H1 (cell line): ENCODE data around the gene OPCML. TPM values are rescaled to one million over a fixed set of nuclear protein-coding genes. Genes with fewer than 3 reads are reported as not detected.

Experiments used
- CTCF ChIA-PET: fragments of 300-600 bp; sonication (Branson Sonifier 250); formaldehyde crosslinking; loops from one replicate; lab custom pipeline; 2021; ENCODE audit not compliant: partially characterized antibody; lab: Charles Lee
- POLR2A ChIA-PET: fragments of 300-600 bp; sonication (Branson Sonifier 250); formaldehyde crosslinking; loops from one replicate; lab custom pipeline; 2021; ENCODE audit warnings: inconsistent platforms; ENCODE audit not compliant: partially characterized antibody; lab: Charles Lee
- DNase-seq, 2 experiments: peaks; one replicate each; pipeline versions ENCODE4 v3.0.0 to v3.0.0-alpha.2; 2010 to 2022; ENCODE audit warnings: low spot score in 2 of 2, low read depth in 1 of 2, mixed read lengths in 1 of 2
- FAIRE-seq: peaks from 2 replicates; lab custom pipeline; 2011; peaks lifted over from hg19 to GRCh38; lab: Jason Lieb, UNC
- H2AFZ ChIP-seq: 2 replicates; pipeline ENCODE4 v1.8.1; 2012; ENCODE audit warnings: low read length, inconsistent platforms
- H2AK5ac ChIP-seq: 2 replicates; pipeline ENCODE4 v1.6.1; 2013; ENCODE audit warnings: low read depth, low read length
- H2BK120ac ChIP-seq: replicated peaks from 2 replicates; pipeline ENCODE3; 2013; ENCODE audit warnings: low read depth, low read length, inconsistent platforms
- H2BK12ac ChIP-seq: 2 replicates; pipeline ENCODE4 v1.6.1; 2013; ENCODE audit warnings: low read depth, low read length
- H2BK15ac ChIP-seq: 2 replicates; pipeline ENCODE4 v1.6.1; 2013; ENCODE audit warnings: low read length
- H2BK20ac ChIP-seq: 2 replicates; pipeline ENCODE4 v1.6.1; 2013; ENCODE audit warnings: low read length
- H2BK5ac ChIP-seq: 2 replicates; pipeline ENCODE4 v1.6.1; 2013; ENCODE audit warnings: low read depth, low read length
- H3K14ac ChIP-seq: 2 replicates; pipeline ENCODE4 v1.6.1; 2013; ENCODE audit warnings: inconsistent platforms; ENCODE audit not compliant: insufficient read length
- H3K18ac ChIP-seq: 2 replicates; pipeline ENCODE4 v1.6.1; 2013; ENCODE audit warnings: low read length; ENCODE audit errors: extremely low read depth
- H3K23ac ChIP-seq: 2 replicates; pipeline ENCODE4 v1.6.1; 2013; ENCODE audit warnings: inconsistent platforms; ENCODE audit not compliant: insufficient read length
- H3K23me2 ChIP-seq: 2 replicates; pipeline ENCODE4 v1.6.1; 2013; ENCODE audit warnings: low read depth, low read length
- H3K27ac ChIP-seq: 2 replicates; pipeline ENCODE4 v1.6.1; 2011; ENCODE audit warnings: low read depth, low read length, inconsistent platforms
- H3K27me3 ChIP-seq, 4 experiments: replicated peaks in 1 of 4; 1 replicate in 1 of 4; 2 replicates in 3 of 4; pipeline versions ENCODE4 v1.6.1 to v1.8.1; 2011 to 2013; ENCODE audit warnings: low read length in 3 of 4, mild to moderate bottlenecking in 3 of 4, inconsistent platforms in 2 of 4, mixed read lengths in 2 of 4, moderate library complexity in 1 of 4; ENCODE audit not compliant: control insufficient read depth in 3 of 4, insufficient read depth in 3 of 4; ENCODE audit errors: extremely low read depth in 1 of 4
- H3K36me3 ChIP-seq, 4 experiments: 2 replicates each; pipeline versions ENCODE4 v1.6.1 to v1.8.1; 2011 to 2013; ENCODE audit warnings: mild to moderate bottlenecking in 4 of 4, low read length in 3 of 4, moderate library complexity in 2 of 4, control low read depth in 1 of 4, inconsistent platforms in 1 of 4; ENCODE audit not compliant: insufficient read depth in 4 of 4, control insufficient read depth in 2 of 4
- H3K4ac ChIP-seq: replicated peaks from 2 replicates; pipeline ENCODE3; 2013; ENCODE audit warnings: low read length, low read depth, mixed read lengths, inconsistent platforms; ENCODE audit not compliant: insufficient read length
- H3K4me1 ChIP-seq, 4 experiments: replicated peaks in 1 of 4; 1 replicate in 1 of 4; 2 replicates in 3 of 4; pipeline versions ENCODE4 v1.6.1 to v1.8.1; 2011 to 2013; ENCODE audit warnings: low read length in 3 of 4, inconsistent platforms in 2 of 4, mixed read lengths in 1 of 4; ENCODE audit not compliant: insufficient read depth in 4 of 4, control insufficient read depth in 3 of 4
- H3K4me2 ChIP-seq, 2 experiments: 2 replicates each; pipeline versions ENCODE4 v1.6.1 to v1.8.1; 2011 to 2013; ENCODE audit warnings: low read depth in 2 of 2, low read length in 2 of 2, control low read depth in 1 of 2, inconsistent platforms in 1 of 2, mild to moderate bottlenecking in 1 of 2; ENCODE audit not compliant: insufficient read depth in 1 of 2
- H3K4me3 ChIP-seq, 4 experiments: fragments of 200-600, 300-600 bp in 1 of 4; sonication (generic), shearing (Covaris generic), sonication (Bioruptor Twin) in 1 of 4; 2 replicates each; pipeline versions ENCODE4 v1.5.1 to v1.8.1; 2011 to 2016; ENCODE audit warnings: low read length in 4 of 4, low read depth in 3 of 4, control low read depth in 2 of 4, inconsistent platforms in 2 of 4, mild to moderate bottlenecking in 2 of 4, mixed read lengths in 1 of 4, moderate library complexity in 1 of 4; ENCODE audit not compliant: insufficient read depth in 2 of 4; ENCODE audit errors: extremely low read depth in 1 of 4
- H3K56ac ChIP-seq: replicated peaks from 2 replicates; pipeline ENCODE3; 2013; ENCODE audit warnings: low read depth, mild to moderate bottlenecking, mixed read lengths, low read length, inconsistent platforms; ENCODE audit not compliant: insufficient read length
- H3K79me1 ChIP-seq: 2 replicates; pipeline ENCODE4 v1.6.1; 2013; ENCODE audit warnings: low read depth, low read length, control low read depth
- H3K79me2 ChIP-seq, 2 experiments: 2 replicates each; pipeline versions ENCODE4 v1.6.1 to v1.8.1; 2012 to 2013; ENCODE audit warnings: low read length in 2 of 2, mild to moderate bottlenecking in 2 of 2, inconsistent platforms in 1 of 2; ENCODE audit not compliant: insufficient read depth in 2 of 2, control insufficient read depth in 1 of 2
- H3K9ac ChIP-seq, 4 experiments: replicated peaks in 1 of 4; 1 replicate in 1 of 4; 2 replicates in 3 of 4; pipeline versions ENCODE4 v1.6.1 to v1.8.1; 2011 to 2013; ENCODE audit warnings: low read depth in 3 of 4, low read length in 3 of 4, control low read depth in 2 of 4, mild to moderate bottlenecking in 2 of 4, moderate library complexity in 2 of 4, inconsistent platforms in 1 of 4; ENCODE audit errors: extremely low read depth in 1 of 4
- H3K9me3 ChIP-seq, 2 experiments: 2 replicates each; pipeline versions ENCODE4 v1.6.1 to v1.8.1; 2012 to 2013; ENCODE audit warnings: mild to moderate bottlenecking in 2 of 2, moderate library complexity in 2 of 2, control low read depth in 1 of 2, inconsistent platforms in 1 of 2, low read depth in 1 of 2, low read length in 1 of 2, mixed read lengths in 1 of 2; ENCODE audit not compliant: insufficient read depth in 2 of 2
- H4K20me1 ChIP-seq, 2 experiments: replicated peaks in 1 of 2; 2 replicates each; pipeline versions ENCODE3 to v1.8.1; 2011 to 2013; ENCODE audit warnings: inconsistent platforms in 2 of 2, low read length in 2 of 2, mild to moderate bottlenecking in 1 of 2; ENCODE audit not compliant: insufficient read depth in 2 of 2, control insufficient read depth in 1 of 2
- H4K5ac ChIP-seq: 2 replicates; pipeline ENCODE4 v1.6.1; 2013; ENCODE audit warnings: low read length, low read depth, mixed read lengths, inconsistent platforms; ENCODE audit not compliant: insufficient read length
- H4K8ac ChIP-seq: 2 replicates; pipeline ENCODE4 v1.8.0; 2013; ENCODE audit warnings: mild to moderate bottlenecking, moderate library complexity, low read length, inconsistent platforms; ENCODE audit not compliant: insufficient read depth; ENCODE audit errors: extremely low read depth
- H4K91ac ChIP-seq: replicated peaks from 2 replicates; pipeline ENCODE3; 2013; ENCODE audit warnings: low read length, mixed read lengths, inconsistent platforms; ENCODE audit not compliant: insufficient read length
- BACH1 ChIP-seq: IDR thresholded peaks from 2 replicates; pipeline ENCODE4 v1.6.1; 2012; ENCODE audit warnings: low read length, improper control_type of control experiment
- BCL11A ChIP-seq, 2 experiments: IDR thresholded peaks; one replicate each; pipeline ENCODE4 v1.6.1; 2011; ENCODE audit warnings: low read depth in 2 of 2, low read length in 2 of 2, mild to moderate bottlenecking in 2 of 2
- CEBPB ChIP-seq: IDR thresholded peaks from 2 replicates; pipeline ENCODE4 v1.6.1; 2012; ENCODE audit warnings: low read depth, low read length
- CHD1 ChIP-seq: IDR thresholded peaks from 2 replicates; pipeline ENCODE4 v1.6.1; 2012; ENCODE audit warnings: low read depth, low read length, improper control_type of control experiment
- GABPA ChIP-seq: IDR thresholded peaks from 2 replicates; pipeline ENCODE4 v1.6.1; 2011; ENCODE audit warnings: mild to moderate bottlenecking, low read length, moderate library complexity, borderline replicate concordance; ENCODE audit not compliant: insufficient read depth
- NANOG ChIP-seq: IDR thresholded peaks from 2 replicates; pipeline ENCODE4 v1.6.1; 2011; ENCODE audit warnings: low read length, low read depth, mild to moderate bottlenecking, inconsistent platforms; ENCODE audit not compliant: insufficient read depth, poor library complexity, severe bottlenecking
- PHF8 ChIP-seq: fragments of 200-600 bp; sonication (generic); conservative IDR thresholded peaks from 2 replicates; pipeline ENCODE4 v1.7.1; 2012; ENCODE audit warnings: low read depth, mild to moderate bottlenecking, inconsistent platforms, low read length, moderate library complexity
- RFX5 ChIP-seq: IDR thresholded peaks from 2 replicates; pipeline ENCODE4 v1.6.1; 2011; ENCODE audit warnings: low read depth, low read length, improper control_type of control experiment, borderline replicate concordance
- SIRT6 ChIP-seq: IDR thresholded peaks from one replicate; pipeline ENCODE4 v1.7.1; 2012; ENCODE audit warnings: low read length, inconsistent platforms
- SIX5 ChIP-seq: IDR thresholded peaks from 2 replicates; pipeline ENCODE4 v1.6.1; 2011; ENCODE audit warnings: mild to moderate bottlenecking, low read depth, low read length
- SP1 ChIP-seq: IDR thresholded peaks from 2 replicates; pipeline ENCODE4 v1.6.1; 2011; ENCODE audit warnings: low read depth, low read length
- WGBS, 2 experiments: shearing (Covaris generic) in 1 of 2; methylation state at CpG; one replicate each; pipeline versions ENCODE4 v1.1.6 to v1.1.7; 2013 to 2015; ENCODE audit warnings: low lambda C conversion rate in 2 of 2, mixed read lengths in 2 of 2, inconsistent platforms in 1 of 2, low coverage in 1 of 2, missing lambda C conversion rate in 1 of 2; ENCODE audit not compliant: insufficient replicate concordance in 2 of 2, insufficient coverage in 1 of 2, insufficient read length in 1 of 2; ENCODE audit errors: extremely low coverage in 1 of 2, missing lambda C conversion rate in 1 of 2; 5-methylcytosine and 5-hydroxymethylcytosine counted together
- polyA plus RNA-seq, 7 experiments: library from polyadenylated mRNA; depleted of rRNA in 3 of 7; stranded (reverse) in 5 of 7; unstranded in 2 of 7; fragments of >200 nt in 5 of 7; fragments of 200-250 nt in 2 of 7; gene quantifications; 1 replicate in 5 of 7; 2 replicates in 1 of 7; 4 replicates in 1 of 7; pipeline versions ENCODE4 v1.2.1 to v1.2.3, GENCODE V29; 2011 to 2013; ENCODE audit warnings: missing spikeins in 2 of 7, mixed read lengths in 2 of 7
- total RNA-seq: library from RNA; stranded (reverse); fragmentation: NEBNext Ultra II Directional; extraction: Animal tissue kit (Norgen Biotek cat#: 25700); gene quantifications from 2 replicates; pipeline ENCODE4 v1.2.1, GENCODE V29; 2021
- TF ChIP-seq, protein P1 (sequence below), 3 experiments: IDR thresholded peaks; 1 replicate in 2 of 3; 2 replicates in 1 of 3; pipeline versions ENCODE4 v1.5.1 to v1.6.1; 2011; ENCODE audit warnings: low read length in 3 of 3, mild to moderate bottlenecking in 3 of 3, inconsistent platforms in 2 of 3, low read depth in 1 of 3, moderate library complexity in 1 of 3; ENCODE audit not compliant: insufficient read depth in 1 of 3; ENCODE audit errors: control extremely low read depth in 1 of 3

OPCML gene
- total and polyA plus RNA-seq, 2 of the 8 experiments (the other 6 are each of a cell fraction or from before 2014, with no cell fraction given) = 2.3 to 3.1 TPM

GRCh38 chr11:132782102-132782501 lies 750.2 kb downstream of the OPCML start:
- FAIRE-seq = no peak

More at GRCh38 chr11:132782102-132782501, 750.2 kb downstream of the OPCML start:
- no peak overlapping the region for H2BK20ac ChIP-seq
- peaks cover 4 to 15% (median 9%) of the 10 kb centered on the region in 4 experiments; a peak in 5 of 7 replicates for H3K4me1 ChIP-seq
- H3K23me2 ChIP-seq = no peaks in the 10 kb centered on the region
- 78% methylated on average over 6 of the region's 6 CpGs; no CpG with 5 or more reads in 1 of the 2 experiments for WGBS, 2 experiments
- no peaks in the 10 kb centered on the region for H3K36me3 ChIP-seq
- H4K5ac ChIP-seq = no peak overlapping the region
- H2BK5ac ChIP-seq = no peak overlapping the region
- POLR2A ChIA-PET = no interaction called here
- no peak overlapping the region for H3K9ac ChIP-seq
- H3K4me2 ChIP-seq = no peak overlapping the region
- no peak overlapping the region for H3K14ac ChIP-seq
- TF ChIP-seq RFX5 (no peak), CEBPB (no peak), NANOG (no peak), SIX5 (no peak), SP1 (no peak), PHF8 (no peak), CHD1 (no peak), BACH1 (no peak), BCL11A (IDR thresholded peaks at IDR 0.05; ENCODE audit: low read depth in 2 of 2, low read length in 2 of 2) (no peak), GABPA (no peak), SIRT6 (no peak)
- TF ChIP-seq, protein P1, sequence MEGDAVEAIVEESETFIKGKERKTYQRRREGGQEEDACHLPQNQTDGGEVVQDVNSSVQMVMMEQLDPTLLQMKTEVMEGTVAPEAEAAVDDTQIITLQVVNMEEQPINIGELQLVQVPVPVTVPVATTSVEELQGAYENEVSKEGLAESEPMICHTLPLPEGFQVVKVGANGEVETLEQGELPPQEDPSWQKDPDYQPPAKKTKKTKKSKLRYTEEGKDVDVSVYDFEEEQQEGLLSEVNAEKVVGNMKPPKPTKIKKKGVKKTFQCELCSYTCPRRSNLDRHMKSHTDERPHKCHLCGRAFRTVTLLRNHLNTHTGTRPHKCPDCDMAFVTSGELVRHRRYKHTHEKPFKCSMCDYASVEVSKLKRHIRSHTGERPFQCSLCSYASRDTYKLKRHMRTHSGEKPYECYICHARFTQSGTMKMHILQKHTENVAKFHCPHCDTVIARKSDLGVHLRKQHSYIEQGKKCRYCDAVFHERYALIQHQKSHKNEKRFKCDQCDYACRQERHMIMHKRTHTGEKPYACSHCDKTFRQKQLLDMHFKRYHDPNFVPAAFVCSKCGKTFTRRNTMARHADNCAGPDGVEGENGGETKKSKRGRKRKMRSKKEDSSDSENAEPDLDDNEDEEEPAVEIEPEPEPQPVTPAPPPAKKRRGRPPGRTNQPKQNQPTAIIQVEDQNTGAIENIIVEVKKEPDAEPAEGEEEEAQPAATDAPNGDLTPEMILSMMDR (IDR thresholded peaks at IDR 0.05; ENCODE audit: control extremely low read depth in 1 of 3, insufficient read depth in 1 of 3, low read depth in 1 of 3, low read length in 3 of 3) = no peak
- TF ChIP-seq, all 59 proteins: peak for 0
- H3K4me3 ChIP-seq = no peak overlapping the region
- no peak overlapping the region for H2BK120ac ChIP-seq
- no peak overlapping the region for H3K4ac ChIP-seq
- H3K27me3 ChIP-seq = no peaks in the 10 kb centered on the region; a peak in 1 of 7 replicates
- H3K27ac ChIP-seq = no peak overlapping the region
- no peak overlapping the region for H2AK5ac ChIP-seq
- no peak overlapping the region for H4K91ac ChIP-seq
- no peak overlapping the region for H2BK15ac ChIP-seq
- CTCF ChIA-PET = no interaction called here
- no peak overlapping the region for H3K18ac ChIP-seq
- no peak overlapping the region for H3K23ac ChIP-seq
- DNase-seq = no peak
- no peak overlapping the region for H2BK12ac ChIP-seq
- no peak overlapping the region for H2AFZ ChIP-seq
- no peaks in the 10 kb centered on the region for H3K9me3 ChIP-seq
- H3K79me1 ChIP-seq = no peaks in the 10 kb centered on the region
- no peak overlapping the region for H4K8ac ChIP-seq
- H3K56ac ChIP-seq = no peak overlapping the region
- H4K20me1 ChIP-seq = no peaks in the 10 kb centered on the region
- no peaks in the 10 kb centered on the region for H3K79me2 ChIP-seq
